Caki2 (cell line): ENCODE measurements around the gene PPP1CC. TPM values are rescaled to one million over a fixed set of nuclear protein-coding genes. Genes with fewer than 3 reads are reported as not detected.
"Not testable (repeated sequence)": the region's sequence is repeated elsewhere in the genome, so short reads cannot be mapped to it uniquely, and the experiment has no call there.

Experiments used
- DNase-seq: peaks from one replicate; pipeline ENCODE4 v3.0.0-alpha.2; 2015; ENCODE audit warnings: low read depth
- in situ Hi-C: cut with HindIII; loops from 2 replicates; pipeline ENCODE4 v1.10.0; 2016; ENCODE audit warnings: low sequenced_read_pairs, low pct_unique_long_range_greater_than_20kb, mixed read lengths
- total RNA-seq: library from RNA; depleted of rRNA; stranded (reverse); fragments of >200 nt; shearing (Covaris generic); gene quantifications from 2 replicates; pipeline ENCODE4 v1.2.3, GENCODE V29; 2014; ENCODE audit warnings: low replicate concordance; rRNA removed

PPP1CC gene
- total RNA-seq = 44.9 and 45.7 TPM in 2 replicates

GRCh38 chr12:110742718-110743570 lies at the start of gene PPP1CC:
TSS of gene PPP1CC (minus strand) at chr12:110742891. CDS start at chr12:110742707, 184 bp downstream.
- in situ Hi-C loops = no loop called here
- peak; percentile 85 for DNase-seq

- in situ Hi-C loops = no loop called here
- DNase-seq = no peak
Observed at GRCh38 chr12:110791589-110791988, 48.9 kb upstream of the PPP1CC start.

- in situ Hi-C loops = no loop called here
- DNase-seq = no peak
Observed at GRCh38 chr12:110790301-110790700, 47.6 kb upstream of the PPP1CC start.

- in situ Hi-C loops = no loop called here
Observed at GRCh38 chr12:110786012-110786411, 43.3 kb upstream of the PPP1CC start.

GRCh38 chr12:110785240-110785639 lies 42.5 kb upstream of the PPP1CC start:
- in situ Hi-C loops = no loop called here
- DNase-seq = no peak

More at GRCh38 chr12:110786012-110786411, 43.3 kb upstream of the PPP1CC start:
- no peak for DNase-seq

GRCh38 chr12:110782922-110783321 lies 40.2 kb upstream of the PPP1CC start:
- DNase-seq = no peak
- in situ Hi-C loops = no loop called here

GRCh38 chr12:110782094-110782493 lies 39.4 kb upstream of the PPP1CC start:
- in situ Hi-C loops = no loop called here
- DNase-seq = no peak

GRCh38 chr12:110780448-110780847 lies 37.8 kb upstream of the PPP1CC start:
- in situ Hi-C loops = no loop called here
- DNase-seq = no peak

GRCh38 chr12:110778833-110779577 lies 36.3 kb upstream of the PPP1CC start:
- in situ Hi-C loops = no loop called here
- DNase-seq = no peak

- DNase-seq = peak; percentile 33
- in situ Hi-C loops = no loop called here
Observed at GRCh38 chr12:110776410-110776809, 33.7 kb upstream of the PPP1CC start.

GRCh38 chr12:110775997-110776396 lies 33.3 kb upstream of the PPP1CC start:
- in situ Hi-C loops = no loop called here
- no peak for DNase-seq

GRCh38 chr12:110774824-110775223 lies 32.1 kb upstream of the PPP1CC start:
- DNase-seq = no peak
- in situ Hi-C loops = no loop called here

GRCh38 chr12:110768960-110769359 lies 26.3 kb upstream of the PPP1CC start:
- in situ Hi-C loops = no loop called here
- DNase-seq = no peak

GRCh38 chr12:110767863-110768262 lies 25.2 kb upstream of the PPP1CC start:
- no peak for DNase-seq
- in situ Hi-C loops = no loop called here

GRCh38 chr12:110766311-110767154 lies 23.8 kb upstream of the PPP1CC start:
- DNase-seq = no peak
- in situ Hi-C loops = no loop called here

- in situ Hi-C loops, DNase-seq: not testable (repeated sequence)
Observed at GRCh38 chr12:110765572-110765971, 22.9 kb upstream of the PPP1CC start.

- in situ Hi-C loops = no loop called here
- no peak for DNase-seq
Observed at GRCh38 chr12:110765111-110765510, 22.4 kb upstream of the PPP1CC start.

GRCh38 chr12:110763583-110763982 lies 20.9 kb upstream of the PPP1CC start:
- no peak for DNase-seq
- in situ Hi-C loops = no loop called here
